Measurements from ENCODE around the gene ANP32A.
"Not testable (repeated sequence)": the region's sequence is repeated elsewhere in the genome, so short reads cannot be mapped to it uniquely, and the experiment has no call there.

The ANP32A gene

GRCh38 chr15:68820295-68821189, at the start of gene ANP32A:
TSS of gene ANP32A (minus strand) at chr15:68820895. CDS start at chr15:68820751, 144 bp downstream.
- DNase-seq (ENCODE audit: low spot score): peak; percentile 99

- DNase-seq (ENCODE audit: low spot score): no peak
These were observed 47.6 kb upstream of the ANP32A start for GRCh38 chr15:68868296-68868695.

- DNase-seq (ENCODE audit: low spot score): no peak
These were observed 41.7 kb upstream of the ANP32A start for GRCh38 chr15:68862415-68862814.

- not testable (repeated sequence) for DNase-seq (ENCODE audit: low spot score)
These were observed 38.0 kb upstream of the ANP32A start for GRCh38 chr15:68858666-68859065.

GRCh38 chr15:68857443-68857842, 36.7 kb upstream of the ANP32A start:
- DNase-seq (ENCODE audit: low spot score): not testable (repeated sequence)

GRCh38 chr15:68852461-68852860, 31.8 kb upstream of the ANP32A start:
- no peak for DNase-seq (ENCODE audit: low spot score)

GRCh38 chr15:68851971-68852370, 31.3 kb upstream of the ANP32A start:
- DNase-seq (ENCODE audit: low spot score): no peak

GRCh38 chr15:68849497-68849896, 28.8 kb upstream of the ANP32A start:
- DNase-seq (ENCODE audit: low spot score): no peak

GRCh38 chr15:68846851-68847439, 26.2 kb upstream of the ANP32A start:
- DNase-seq (ENCODE audit: low spot score): no peak

- DNase-seq (ENCODE audit: low spot score): no peak
These were observed 24.3 kb upstream of the ANP32A start for GRCh38 chr15:68844856-68845550.

- peak; percentile 69 for DNase-seq (ENCODE audit: low spot score)
These were observed 23.0 kb upstream of the ANP32A start for GRCh38 chr15:68843425-68844311.

- no peak for DNase-seq (ENCODE audit: low spot score)
These were observed 22.3 kb upstream of the ANP32A start for GRCh38 chr15:68842958-68843357.

GRCh38 chr15:68834346-68834745, 13.7 kb upstream of the ANP32A start:
- DNase-seq (ENCODE audit: low spot score): no peak

GRCh38 chr15:68833700-68834331, 13.1 kb upstream of the ANP32A start:
- no peak for DNase-seq (ENCODE audit: low spot score)

GRCh38 chr15:68830141-68830785, 9.6 kb upstream of the ANP32A start:
- no peak for DNase-seq (ENCODE audit: low spot score)

GRCh38 chr15:68829068-68829467, 8.4 kb upstream of the ANP32A start:
- no peak for DNase-seq (ENCODE audit: low spot score)

GRCh38 chr15:68823561-68823960, 2.9 kb upstream of the ANP32A start:
- DNase-seq (ENCODE audit: low spot score): no peak

GRCh38 chr15:68822818-68823217, 2.1 kb upstream of the ANP32A start:
- no peak for DNase-seq (ENCODE audit: low spot score)

GRCh38 chr15:68821841-68822381, 1.2 kb upstream of the ANP32A start:
- no peak for DNase-seq (ENCODE audit: low spot score)

GRCh38 chr15:68821190-68821840, 620 bp upstream of the ANP32A start:
- DNase-seq (ENCODE audit: low spot score): no peak
